GM12878 (cell line): ENCODE results near the gene TMEM52. TPM values are rescaled to one million over a fixed set of nuclear protein-coding genes. Genes with fewer than 3 reads are reported as not detected.

ENCODE experiments used
- ATAC-seq: fragments of 200-7000 bp; cut with Tn5 transposase; 3 replicates; pipeline ENCODE4 v1.9.1; 2020; ENCODE audit warnings: mild to moderate bottlenecking, moderate library complexity
- BruUV-seq: library from RNA; stranded (reverse); fragments of 400-500 nt; replicated peaks from 2 replicates; lab custom pipeline; 2021; lab: Mats Ljungman, UMichigan
- CTCF ChIA-PET: fragments of 300-600 bp; sonication (Branson Sonifier 250); formaldehyde crosslinking; extraction: SDS; loops from one replicate; lab custom pipeline; 2021; ENCODE audit warnings: inconsistent platforms; lab: Yijun Ruan, JAX
- POLR2A ChIA-PET: fragments of 350-600 bp; formaldehyde crosslinking; extraction: SDS; loops from one replicate; lab custom pipeline; 2021; ENCODE audit warnings: inconsistent platforms; lab: Charles Lee
- RAD21 ChIA-PET: fragments of 300-600 bp; sonication (Branson Sonifier 250); formaldehyde crosslinking; loops from one replicate; lab custom pipeline; 2023; ENCODE audit warnings: antibody characterized with exemption; ENCODE audit not compliant: unreplicated experiment; lab: Charles Lee
- SMC1A ChIA-PET: fragments of 300-600 bp; sonication (Branson Sonifier 250); formaldehyde crosslinking; loops from one replicate; lab custom pipeline; 2023; ENCODE audit not compliant: unreplicated experiment, uncharacterized antibody; lab: Charles Lee
- DNase-seq: peaks from one replicate; pipeline ENCODE4 v3.0.0-alpha.2; 2011; ENCODE audit warnings: low read depth, low spot score
- FAIRE-seq: peaks from 3 replicates; lab custom pipeline; 2011; peaks lifted over from hg19 to GRCh38; lab: Jason Lieb, UNC
- H2AFZ ChIP-seq: 2 replicates; pipeline ENCODE4 v1.6.0; 2011; ENCODE audit warnings: low read depth, low read length, control low read depth; ENCODE audit not compliant: control insufficient read depth
- H3K27ac ChIP-seq: 2 replicates; pipeline ENCODE4 v1.5.1; 2011; ENCODE audit warnings: control low read depth; ENCODE audit not compliant: control insufficient read depth, insufficient read depth
- H3K27me3 ChIP-seq, 2 experiments: replicated peaks in 1 of 2; 2 replicates each; pipeline versions ENCODE4 v1.6.0 to v1.6.1; 2011; ENCODE audit warnings: low read length in 1 of 2; ENCODE audit not compliant: control insufficient read depth in 2 of 2, insufficient read depth in 2 of 2
- H3K36me3 ChIP-seq, 2 experiments: 2 replicates each; pipeline ENCODE4 v1.5.1; 2011; ENCODE audit warnings: low read length in 1 of 2; ENCODE audit not compliant: control insufficient read depth in 2 of 2, insufficient read depth in 2 of 2
- H3K4me1 ChIP-seq: 2 replicates; pipeline ENCODE4 v1.6.1; 2011; ENCODE audit warnings: mild to moderate bottlenecking, low read length, moderate library complexity, mixed read lengths; ENCODE audit not compliant: control insufficient read depth, insufficient read depth
- H3K4me2 ChIP-seq: 2 replicates; pipeline ENCODE4 v1.6.0; 2011; ENCODE audit warnings: control low read depth; ENCODE audit not compliant: control insufficient read depth, insufficient read depth
- H3K4me3 ChIP-seq: fragments of 200-600 bp; sonication (generic); 2 replicates; pipeline ENCODE4 v1.5.1; 2016
- H3K79me2 ChIP-seq: 2 replicates; pipeline ENCODE4 v1.6.0; 2011; ENCODE audit warnings: low read length; ENCODE audit not compliant: control insufficient read depth, insufficient read depth
- H3K9ac ChIP-seq: 2 replicates; pipeline ENCODE4 v1.8.0; 2011; ENCODE audit warnings: low read length, control low read depth, mixed read lengths; ENCODE audit not compliant: control insufficient read depth, insufficient read depth
- H3K9me3 ChIP-seq: replicated peaks from 3 replicates; pipeline ENCODE4 v1.5.1; 2011; ENCODE audit warnings: mild to moderate bottlenecking, low read length; ENCODE audit not compliant: control insufficient read depth, insufficient read depth
- H4K20me1 ChIP-seq: 2 replicates; pipeline ENCODE4 v1.6.0; 2011; ENCODE audit not compliant: control insufficient read depth, insufficient read depth
- BCLAF1 ChIP-seq: fragments of 450-650 bp; IDR thresholded peaks from 2 replicates; pipeline ENCODE4 v1.6.1; 2017; ENCODE audit warnings: antibody characterized with exemption, mild to moderate bottlenecking, moderate library complexity
- BHLHE40 ChIP-seq, 2 experiments: fragments of 450-650 bp in 1 of 2; IDR thresholded peaks; 2 replicates each; pipeline ENCODE4 v1.6.1; 2011 to 2017; ENCODE audit warnings: low read depth in 2 of 2, borderline replicate concordance in 1 of 2, improper control_type of control experiment in 1 of 2, low read length in 1 of 2, mild to moderate bottlenecking in 1 of 2
- DPF2 ChIP-seq: fragments of 450-650 bp; IDR thresholded peaks from 2 replicates; pipeline ENCODE4 v1.6.1; 2017; ENCODE audit warnings: mild to moderate bottlenecking
- EED ChIP-seq: sonication (generic); IDR thresholded peaks from 2 replicates; pipeline ENCODE4 v1.6.1; 2016; ENCODE audit warnings: antibody characterized with exemption, low read depth
- ESRRA ChIP-seq: IDR thresholded peaks from 2 replicates; pipeline ENCODE4 v1.6.1; 2012; ENCODE audit warnings: mild to moderate bottlenecking, low read length, improper control_type of control experiment
- MEF2A ChIP-seq: IDR thresholded peaks from 2 replicates; pipeline ENCODE4 v1.6.1; 2011; ENCODE audit warnings: low read depth, mild to moderate bottlenecking, low read length, moderate library complexity; ENCODE audit not compliant: insufficient read depth
- POLR2A ChIP-seq: IDR thresholded peaks from 2 replicates; pipeline ENCODE4 v1.6.1; 2011; ENCODE audit warnings: low read depth, mild to moderate bottlenecking, low read length
- POLR2AphosphoS2 ChIP-seq: IDR thresholded peaks from 2 replicates; pipeline ENCODE4 v1.6.1; 2011; ENCODE audit warnings: low read depth, mild to moderate bottlenecking, low read length, improper control_type of control experiment, moderate library complexity
- SIN3A ChIP-seq: IDR thresholded peaks from 2 replicates; pipeline ENCODE4 v1.6.1; 2012; ENCODE audit warnings: low read depth, low read length, improper control_type of control experiment
- SPI1 ChIP-seq: IDR thresholded peaks from 2 replicates; pipeline ENCODE4 v1.6.1; 2011; ENCODE audit warnings: low read depth, mild to moderate bottlenecking, low read length, moderate library complexity, borderline replicate concordance; ENCODE audit not compliant: insufficient read depth
- SUZ12 ChIP-seq: fragments of 200-600 bp; sonication (generic); IDR thresholded peaks from one replicate; pipeline ENCODE4 v1.6.1; 2018; ENCODE audit warnings: antibody characterized with exemption, mild to moderate bottlenecking; ENCODE audit not compliant: unreplicated experiment
- TBL1XR1 ChIP-seq: IDR thresholded peaks from 2 replicates; pipeline ENCODE4 v1.6.1; 2012; ENCODE audit warnings: low read depth, low read length, improper control_type of control experiment
- ZNF207 ChIP-seq: fragments of 450-650 bp; IDR thresholded peaks from 2 replicates; pipeline ENCODE4 v1.6.1; 2014; ENCODE audit warnings: antibody characterized with exemption, mild to moderate bottlenecking, borderline replicate concordance
- ZNF274 ChIP-seq: IDR thresholded peaks from one replicate; pipeline ENCODE4 v1.8.0; 2011; ENCODE audit not compliant: insufficient read length, insufficient read depth
- ZNF384 ChIP-seq: IDR thresholded peaks from 2 replicates; pipeline ENCODE4 v1.6.1; 2012; ENCODE audit warnings: low read depth, mild to moderate bottlenecking, low read length, improper control_type of control experiment, borderline replicate concordance
- WGBS: methylation state at CpG from one replicate; pipeline ENCODE4 v1.1.6; 2016; ENCODE audit warnings: low lambda C conversion rate; ENCODE audit not compliant: insufficient replicate concordance, insufficient coverage; ENCODE audit errors: missing lambda C conversion rate; 5-methylcytosine and 5-hydroxymethylcytosine counted together
- in situ Hi-C: fragments of 300-500 bp; cut with MboI; formaldehyde crosslinking; loops from 9 replicates; pipeline ENCODE4 v1.14.3; 2018; ENCODE audit warnings: mixed read lengths
- intact Hi-C: fragments of 100-400 bp; cut with micrococcal nuclease; formaldehyde crosslinking; loops from one replicate; pipeline ENCODE4 v1.14.2; 2022; ENCODE audit not compliant: unreplicated experiment
- polyA plus RNA-seq, 11 experiments: library from polyadenylated mRNA; depleted of rRNA in 4 of 11; unstranded in 6 of 11; stranded (reverse) in 5 of 11; fragments of >200 nt; fragmentation: Nextera tagmentation in 4 of 11; fragmentation: Illumina TruSeq in 1 of 11; extraction: Ambion mirVana in 4 of 11; extraction: Trizol in 1 of 11; gene quantifications; 1 replicate in 1 of 11; 2 replicates in 10 of 11; pipeline versions ENCODE4 v1.2.1 to v1.2.3, GENCODE V29; 2011 to 2016; ENCODE audit warnings: inconsistent platforms in 2 of 11, missing spikeins in 2 of 11, low read depth in 1 of 11
- total RNA-seq, 4 experiments: library from RNA; depleted of rRNA in 3 of 4; stranded (reverse); fragments of >200 nt in 3 of 4; fragmentation: Illumina TruSeq in 1 of 4; extraction: Trizol in 1 of 4; gene quantifications; 2 replicates each; pipeline versions ENCODE4 v1.2.1 to v1.2.3, GENCODE V29; 2013 to 2021
- TF ChIP-seq, protein P1 (sequence below): fragments of 450-650 bp; IDR thresholded peaks from 2 replicates; pipeline ENCODE4 v1.6.1; 2017; ENCODE audit warnings: borderline replicate concordance
- TF ChIP-seq, protein P2 (sequence below): IDR thresholded peaks from 2 replicates; pipeline ENCODE4 v1.6.1; 2012; ENCODE audit warnings: low read depth, low read length, improper control_type of control experiment

Gene TMEM52
- total and polyA plus RNA-seq, 10 of the 15 experiments (the other 5 are each of a cell fraction or from before 2014, with no cell fraction given) = 0.17 to 0.33 (median 0.24) TPM; not detected in 7

- H3K4me1 ChIP-seq = peaks cover 21% of the 10 kb centered on the region
- whole genome bisulfite sequencing = 1% methylated on average over 54 of the region's 88 CpGs
- no TSS peak for BruUV-seq
- peak overlapping the region; percentile 17; the same call in 1 of the 2 replicates for H3K4me2 ChIP-seq
- no peaks in the 10 kb centered on the region for H3K9me3 ChIP-seq
- H2AFZ ChIP-seq = no peak overlapping the region; the same call in 1 of the 2 replicates
- ChIA-PET SMC1A (interaction anchor here (0.9 to 2.7 kb wide), 3 partner anchors 26 to 110 kb away, joined by 3 to 14 read pairs (median 7); no protein-coding TSS in a partner anchor), POLR2A (no interaction called here), RAD21 (no interaction called here), CTCF (interaction anchor here (0.7 kb wide), 1 partner anchor 46 kb away, joined by 3 read pairs; no protein-coding TSS in a partner anchor)
- no peaks in the 10 kb centered on the region for H3K36me3 ChIP-seq
- FAIRE-seq (no peak), ATAC-seq (peak; percentile 49), DNase-seq (no peak)
- H3K9ac ChIP-seq = peak overlapping the region; percentile 92
- peaks cover 57% of the 10 kb centered on the region for H3K79me2 ChIP-seq
- in situ Hi-C loops (no loop called here), intact Hi-C loops (loop anchor here (5.0 kb wide), 2 partner anchors 48 to 113 kb away; partner anchors contain the start of gene NADK)
- no peaks in the 10 kb centered on the region for H4K20me1 ChIP-seq
- peak overlapping the region; percentile 84 for H3K27ac ChIP-seq
- H3K27me3 ChIP-seq = no peaks in the 10 kb centered on the region
- peak overlapping the region; percentile 97 for H3K4me3 ChIP-seq
- TF ChIP-seq ZNF207 = peak; percentile 53; the same call in 1 of the 2 replicates
- no peak for TF ChIP-seq BCLAF1
- TF ChIP-seq BHLHE40 (IDR thresholded peaks at IDR 0.05; ENCODE audit: borderline replicate concordance in 1 of 2, low read depth in 2 of 2, low read length in 1 of 2) = 0 out of 4 replicates have a peak, but pooled peaks of 1 of the 2 experiments have one; percentile 20
- no peak for TF ChIP-seq ESRRA
- TF ChIP-seq, protein P1, sequence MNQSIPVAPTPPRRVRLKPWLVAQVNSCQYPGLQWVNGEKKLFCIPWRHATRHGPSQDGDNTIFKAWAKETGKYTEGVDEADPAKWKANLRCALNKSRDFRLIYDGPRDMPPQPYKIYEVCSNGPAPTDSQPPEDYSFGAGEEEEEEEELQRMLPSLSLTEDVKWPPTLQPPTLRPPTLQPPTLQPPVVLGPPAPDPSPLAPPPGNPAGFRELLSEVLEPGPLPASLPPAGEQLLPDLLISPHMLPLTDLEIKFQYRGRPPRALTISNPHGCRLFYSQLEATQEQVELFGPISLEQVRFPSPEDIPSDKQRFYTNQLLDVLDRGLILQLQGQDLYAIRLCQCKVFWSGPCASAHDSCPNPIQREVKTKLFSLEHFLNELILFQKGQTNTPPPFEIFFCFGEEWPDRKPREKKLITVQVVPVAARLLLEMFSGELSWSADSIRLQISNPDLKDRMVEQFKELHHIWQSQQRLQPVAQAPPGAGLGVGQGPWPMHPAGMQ = no peak
- TF ChIP-seq ZNF274 = no peak
- TF ChIP-seq EED = 0 out of 2 replicates have a peak, but pooled peaks have one; percentile 5
- TF ChIP-seq POLR2AphosphoS2 = no peak
- no peak for TF ChIP-seq TBL1XR1
- TF ChIP-seq, protein P2, sequence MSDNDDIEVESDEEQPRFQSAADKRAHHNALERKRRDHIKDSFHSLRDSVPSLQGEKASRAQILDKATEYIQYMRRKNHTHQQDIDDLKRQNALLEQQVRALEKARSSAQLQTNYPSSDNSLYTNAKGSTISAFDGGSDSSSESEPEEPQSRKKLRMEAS = no peak
- TF ChIP-seq ZNF384 = no peak
- no peak for TF ChIP-seq MEF2A
- peak; percentile 47 for TF ChIP-seq SIN3A
- peak; percentile 71; the same call in 1 of the 2 replicates for TF ChIP-seq DPF2
- peak; percentile 42; the same call in 1 of the 2 replicates for TF ChIP-seq SPI1
- peak; percentile 77 for TF ChIP-seq POLR2A
- TF ChIP-seq SUZ12 = no peak
Measured at GRCh38 chr1:1889847-1890505, 29.1 kb downstream of the TMEM52 start.
